Measurements from ENCODE around the gene LCE2D.

LCE2D gene

GRCh38 chr1:152699746-152700145, 36.6 kb downstream of the LCE2D start:
- no peak for DNase-seq

DNA sequence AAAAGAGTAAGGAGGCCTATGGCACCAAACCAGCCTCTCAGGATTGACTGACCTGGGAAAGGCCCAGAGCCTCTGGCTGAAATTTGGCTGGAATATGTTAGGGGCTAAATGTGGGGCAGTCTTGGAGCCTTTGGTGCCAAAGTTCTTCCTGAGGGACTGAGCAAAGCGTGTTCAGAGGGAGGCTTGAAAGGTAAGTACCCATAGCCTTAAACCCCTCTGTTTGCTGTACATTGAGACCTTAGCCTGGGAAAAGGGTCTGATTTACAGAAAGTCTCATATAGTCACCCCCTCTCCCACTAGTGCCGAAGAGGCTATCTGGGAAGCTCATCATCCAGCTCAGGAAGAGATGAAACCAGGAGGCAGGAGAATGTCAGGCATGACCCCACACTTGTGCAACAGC, 44.7 kb downstream of the LCE2D start, which contains the start of gene LCE4A:
Gene LCE4A (plus strand): TSS at position 301 of the 400 bp plus-strand sequence. CDS start 916 bp downstream, outside the sequence.
- no peak for DNase-seq

All from GF-D8 (cell line).